A549 (cell line): ENCODE results near the gene ATP13A2.

Experiments used
- BHLHE40 ChIP-seq: IDR thresholded peaks from 2 replicates; pipeline ENCODE4 v1.6.1; 2012; ENCODE audit warnings: low read depth, low read length, inconsistent platforms
- CHD2 ChIP-seq: fragments of 150-350 bp; IDR thresholded peaks from 2 replicates; pipeline ENCODE4 v1.6.1; 2014; ENCODE audit warnings: low read length; ENCODE audit not compliant: partially characterized antibody
- CHD4 ChIP-seq: fragments of 200-600 bp; sonication (generic); IDR thresholded peaks from 2 replicates; pipeline ENCODE4 v1.6.1; 2016; ENCODE audit warnings: antibody characterized with exemption, mild to moderate bottlenecking, borderline replicate concordance
- CTCF ChIP-seq: fragments of >200 bp; sonication (Bioruptor Twin); formaldehyde crosslinking; IDR thresholded peaks from 3 replicates; pipeline ENCODE4 v1.5.1; 2016
- EP300 ChIP-seq, 2 experiments: fragments of >200 bp; sonication (Bioruptor Twin); formaldehyde crosslinking; IDR thresholded peaks; 2 replicates in 1 of 2; 3 replicates in 1 of 2; pipeline ENCODE4 v1.6.1; 2016 to 2017
- HOXB5 ChIP-seq: fragments of 250-450 bp; sonication (Bioruptor Pico); IDR thresholded peaks from 2 replicates; pipeline ENCODE4 v1.5.0; 2020; ENCODE audit warnings: mild to moderate bottlenecking, moderate library complexity
- MAFK ChIP-seq: fragments of 450-650 bp; IDR thresholded peaks from 2 replicates; pipeline ENCODE4 v1.6.1; 2014; ENCODE audit not compliant: partially characterized antibody
- MAX ChIP-seq: IDR thresholded peaks from 2 replicates; pipeline ENCODE4 v1.6.1; 2012
- POLR2A ChIP-seq: IDR thresholded peaks from 2 replicates; pipeline ENCODE4 v1.6.1; 2012; ENCODE audit warnings: mild to moderate bottlenecking, low read length
- POLR2AphosphoS2 ChIP-seq: conservative IDR thresholded peaks from 2 replicates; pipeline ENCODE4 v1.6.1; 2012; ENCODE audit warnings: low read length, improper control_type of control experiment, inconsistent platforms
- RFX5 ChIP-seq: fragments of 450-650 bp; IDR thresholded peaks from 2 replicates; pipeline ENCODE4 v1.7.1; 2014; ENCODE audit warnings: antibody characterized with exemption, mild to moderate bottlenecking, moderate library complexity
- SMC3 ChIP-seq: fragments of >200 bp; sonication (Bioruptor Twin); formaldehyde crosslinking; IDR thresholded peaks from 3 replicates; pipeline ENCODE4 v1.6.1; 2018; ENCODE audit warnings: inconsistent platforms
- TF ChIP-seq, protein P1 (sequence below): IDR thresholded peaks from 2 replicates; pipeline ENCODE4 v1.6.1; 2012

DNA sequence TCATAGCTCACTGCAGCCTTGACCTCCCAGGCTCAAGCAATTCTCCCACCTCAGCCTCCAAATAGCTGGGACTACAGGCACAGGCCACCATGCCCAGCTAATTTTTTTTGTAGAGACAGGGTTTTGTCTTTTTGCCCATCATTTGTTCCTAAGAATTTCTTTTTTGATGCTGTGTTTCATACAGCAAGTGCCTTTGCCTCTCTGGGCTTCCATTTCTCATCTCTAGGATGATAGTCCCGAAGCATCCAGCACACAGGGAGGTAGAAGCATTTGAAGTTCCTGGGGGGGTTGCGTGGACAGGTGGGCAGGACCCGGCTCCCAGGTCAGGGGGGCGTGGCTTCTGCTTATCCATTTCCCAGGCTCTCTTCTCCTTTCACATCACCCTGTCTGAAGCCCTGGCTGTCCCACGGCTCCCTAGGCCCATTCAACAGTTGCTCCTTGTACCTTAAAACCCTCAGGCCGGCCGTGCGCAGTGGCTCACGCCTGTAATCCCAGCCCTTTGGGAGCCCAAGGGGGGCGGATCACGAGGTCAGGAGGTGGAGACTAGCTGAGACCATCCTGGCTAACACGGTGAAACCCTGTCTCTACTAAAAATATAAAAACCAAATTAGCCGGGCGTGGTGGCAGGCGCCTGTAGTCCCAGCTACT, 3.4 kb downstream of the ATP13A2 start:
- TF ChIP-seq MAX, result no peak
- TF ChIP-seq EP300 (IDR thresholded peaks at IDR 0.05), result no peak
- TF ChIP-seq POLR2A, result no peak
- TF ChIP-seq CTCF, result no peak
- TF ChIP-seq BHLHE40, result no peak
- TF ChIP-seq, protein P1, sequence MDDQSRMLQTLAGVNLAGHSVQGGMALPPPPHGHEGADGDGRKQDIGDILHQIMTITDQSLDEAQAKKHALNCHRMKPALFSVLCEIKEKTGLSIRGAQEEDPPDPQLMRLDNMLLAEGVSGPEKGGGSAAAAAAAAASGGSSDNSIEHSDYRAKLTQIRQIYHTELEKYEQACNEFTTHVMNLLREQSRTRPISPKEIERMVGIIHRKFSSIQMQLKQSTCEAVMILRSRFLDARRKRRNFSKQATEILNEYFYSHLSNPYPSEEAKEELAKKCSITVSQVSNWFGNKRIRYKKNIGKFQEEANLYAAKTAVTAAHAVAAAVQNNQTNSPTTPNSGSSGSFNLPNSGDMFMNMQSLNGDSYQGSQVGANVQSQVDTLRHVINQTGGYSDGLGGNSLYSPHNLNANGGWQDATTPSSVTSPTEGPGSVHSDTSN, result no peak
- no peak for TF ChIP-seq RFX5
- TF ChIP-seq MAFK, result no peak
- no peak for TF ChIP-seq POLR2AphosphoS2
- TF ChIP-seq HOXB5 (CRISPR knock-in tag), result no peak
- TF ChIP-seq CHD4, result no peak
- TF ChIP-seq CHD2, result no peak
- TF ChIP-seq SMC3, result no peak
